MG63 (cell line): Measurements from ENCODE around the gene TKT. TPM values are rescaled to one million over a fixed set of nuclear protein-coding genes. Genes with fewer than 3 reads are reported as not detected.

Source experiments
- DNase-seq: peaks from one replicate; pipeline ENCODE4 v3.0.0-alpha.2; 2020
- H3K27me3 ChIP-seq: fragments of 250-450 bp; sonication (Bioruptor Pico); 2 replicates; pipeline ENCODE4 v1.5.1; 2020; ENCODE audit warnings: mild to moderate bottlenecking, moderate library complexity
- H3K36me3 ChIP-seq: fragments of 250-450 bp; sonication (Bioruptor Pico); 2 replicates; pipeline ENCODE4 v1.5.1; 2020; ENCODE audit warnings: mild to moderate bottlenecking, moderate library complexity
- H3K4me3 ChIP-seq: fragments of 250-450 bp; sonication (Bioruptor Pico); 2 replicates; pipeline ENCODE4 v1.5.1; 2020; ENCODE audit warnings: mild to moderate bottlenecking, moderate library complexity
- H3K9me3 ChIP-seq: fragments of 250-450 bp; sonication (Bioruptor Pico); 2 replicates; pipeline ENCODE4 v1.5.1; 2020; ENCODE audit warnings: mild to moderate bottlenecking, moderate library complexity
- total RNA-seq: library from RNA; depleted of rRNA; stranded (reverse); fragments of >200 nt; shearing (Covaris generic); gene quantifications from 2 replicates; pipeline ENCODE4 v1.2.3, GENCODE V29; 2014; ENCODE audit warnings: low replicate concordance

The TKT gene
- total RNA-seq, 1 experiment from 2014 or later, result 707 TPM

- H3K27me3 ChIP-seq, result no peaks in the 10 kb centered on the region
- no peaks in the 10 kb centered on the region for H3K9me3 ChIP-seq
- H3K4me3 ChIP-seq, result no peak overlapping the region
- no peaks in the 10 kb centered on the region for H3K36me3 ChIP-seq
- DNase-seq, result no peak
These were observed 57.4 kb downstream of the TKT start for GRCh38 chr3:53198256-53198977.

- no peaks in the 10 kb centered on the region for H3K27me3 ChIP-seq
- no peak overlapping the region for H3K4me3 ChIP-seq
- H3K9me3 ChIP-seq, result no peaks in the 10 kb centered on the region
- H3K36me3 ChIP-seq, result no peaks in the 10 kb centered on the region
- DNase-seq, result peak; percentile 18
These were observed 59.0 kb downstream of the TKT start for GRCh38 chr3:53196575-53197407.

- no peaks in the 10 kb centered on the region for H3K36me3 ChIP-seq
- no peaks in the 10 kb centered on the region for H3K27me3 ChIP-seq
- no peak overlapping the region for H3K4me3 ChIP-seq
- no peaks in the 10 kb centered on the region for H3K9me3 ChIP-seq
- peak; percentile 30 for DNase-seq
These were observed 59.9 kb downstream of the TKT start for GRCh38 chr3:53195602-53196574.

- DNase-seq, result no peak
- no peaks in the 10 kb centered on the region for H3K9me3 ChIP-seq
- H3K36me3 ChIP-seq, result no peaks in the 10 kb centered on the region
- no peaks in the 10 kb centered on the region for H3K27me3 ChIP-seq
- H3K4me3 ChIP-seq, result no peak overlapping the region
These were observed 60.8 kb downstream of the TKT start for GRCh38 chr3:53195066-53195450.

GRCh38 chr3:53194210-53195065 is 61.4 kb downstream of the TKT start:
- Histone ChIP-seq H3K4me3 (no peak overlapping the region), H3K27me3 (no peaks in the 10 kb centered on the region)
- peak; percentile 52 for DNase-seq

GRCh38 chr3:53193466-53194209 is 62.2 kb downstream of the TKT start:
- no peaks in the 10 kb centered on the region for H3K27me3 ChIP-seq
- H3K36me3 ChIP-seq, result no peaks in the 10 kb centered on the region
- no peaks in the 10 kb centered on the region for H3K9me3 ChIP-seq
- no peak overlapping the region for H3K4me3 ChIP-seq
- DNase-seq, result no peak

More at GRCh38 chr3:53194210-53195065, 61.4 kb downstream of the TKT start:
- H3K9me3 ChIP-seq, result no peaks in the 10 kb centered on the region
- H3K36me3 ChIP-seq, result no peaks in the 10 kb centered on the region

GRCh38 chr3:53192608-53193007 is 63.2 kb downstream of the TKT start:
- Histone ChIP-seq H3K36me3 (no peaks in the 10 kb centered on the region), H3K4me3 (no peak overlapping the region), H3K27me3 (no peaks in the 10 kb centered on the region), H3K9me3 (no peaks in the 10 kb centered on the region)
- DNase-seq, result no peak

GRCh38 chr3:53191836-53192480 is 63.9 kb downstream of the TKT start:
- Histone ChIP-seq H3K9me3 (no peaks in the 10 kb centered on the region), H3K4me3 (no peak overlapping the region), H3K27me3 (no peaks in the 10 kb centered on the region), H3K36me3 (no peaks in the 10 kb centered on the region)
- no peak for DNase-seq

GRCh38 chr3:53190659-53191058 is 65.2 kb downstream of the TKT start:
- Histone ChIP-seq H3K4me3 (no peak overlapping the region), H3K9me3 (no peaks in the 10 kb centered on the region), H3K27me3 (no peaks in the 10 kb centered on the region), H3K36me3 (no peaks in the 10 kb centered on the region)
- DNase-seq, result no peak

GRCh38 chr3:53189276-53189675 is 66.5 kb downstream of the TKT start:
- no peak for DNase-seq
- H3K27me3 ChIP-seq, result no peaks in the 10 kb centered on the region
- no peaks in the 10 kb centered on the region for H3K36me3 ChIP-seq

GRCh38 chr3:53188720-53189119 is 67.1 kb downstream of the TKT start:
- H3K27me3 ChIP-seq, result no peaks in the 10 kb centered on the region
- H3K4me3 ChIP-seq, result no peak overlapping the region
- DNase-seq, result no peak
- no peaks in the 10 kb centered on the region for H3K9me3 ChIP-seq
- no peaks in the 10 kb centered on the region for H3K36me3 ChIP-seq

More at GRCh38 chr3:53189276-53189675, 66.5 kb downstream of the TKT start:
- Histone ChIP-seq H3K9me3 (no peaks in the 10 kb centered on the region), H3K4me3 (no peak overlapping the region)

GRCh38 chr3:53188136-53188685 is 67.6 kb downstream of the TKT start:
- DNase-seq, result no peak
- H3K27me3 ChIP-seq, result no peaks in the 10 kb centered on the region
- H3K9me3 ChIP-seq, result no peaks in the 10 kb centered on the region

GRCh38 chr3:53187430-53187829 is 68.4 kb downstream of the TKT start:
- H3K27me3 ChIP-seq, result no peaks in the 10 kb centered on the region
- no peaks in the 10 kb centered on the region for H3K36me3 ChIP-seq
- no peaks in the 10 kb centered on the region for H3K9me3 ChIP-seq
- no peak overlapping the region for H3K4me3 ChIP-seq
- peak; percentile 49 for DNase-seq

More at GRCh38 chr3:53188136-53188685, 67.6 kb downstream of the TKT start:
- Histone ChIP-seq H3K4me3 (no peak overlapping the region), H3K36me3 (no peaks in the 10 kb centered on the region)

- DNase-seq, result no peak
- H3K4me3 ChIP-seq, result no peak overlapping the region
- no peaks in the 10 kb centered on the region for H3K36me3 ChIP-seq
- H3K27me3 ChIP-seq, result no peaks in the 10 kb centered on the region
- H3K9me3 ChIP-seq, result no peaks in the 10 kb centered on the region
These were observed 69.1 kb downstream of the TKT start for GRCh38 chr3:53186726-53187125.
